IMR-90 (cell line): ENCODE measurements around the gene IL15RA. TPM values are rescaled to one million over a fixed set of nuclear protein-coding genes. Genes with fewer than 3 reads are reported as not detected.

Experiments used
- ATAC-seq: fragments of 200-7000 bp; cut with Tn5 transposase; 2 replicates; pipeline ENCODE4 v1.9.1; 2020; ENCODE audit warnings: low read depth, mild to moderate bottlenecking, moderate library complexity
- BruUV-seq: library from RNA; stranded (reverse); fragments of 400-500 nt; replicated peaks from 2 replicates; lab custom pipeline; 2021; lab: Mats Ljungman, UMichigan
- CTCF ChIA-PET: fragments of 300-600 bp; formaldehyde crosslinking; extraction: SDS; loops from one replicate; lab custom pipeline; 2021; ENCODE audit warnings: antibody characterized with exemption; lab: Yijun Ruan, JAX
- POLR2A ChIA-PET: fragments of 300-600 bp; sonication (Branson Sonifier 250); formaldehyde crosslinking; loops from one replicate; lab custom pipeline; 2022; ENCODE audit warnings: antibody characterized with exemption; ENCODE audit not compliant: unreplicated experiment; lab: Charles Lee
- DNase-seq: peaks from one replicate; pipeline ENCODE4 v3.0.0; 2013
- H2AFZ ChIP-seq: replicated peaks from 2 replicates; pipeline ENCODE3; 2013; ENCODE audit warnings: low read length, mild to moderate bottlenecking; ENCODE audit not compliant: poor library complexity
- H2AK5ac ChIP-seq: 2 replicates; pipeline ENCODE4 v1.6.1; 2013; ENCODE audit warnings: low read depth, low read length, inconsistent platforms
- H2AK9ac ChIP-seq: replicated peaks from 2 replicates; pipeline ENCODE3; 2013; ENCODE audit warnings: mild to moderate bottlenecking, low read depth, low read length, moderate library complexity; ENCODE audit not compliant: poor library complexity
- H2BK120ac ChIP-seq: 2 replicates; pipeline ENCODE4 v1.6.1; 2013; ENCODE audit warnings: low read depth, low read length, inconsistent platforms
- H2BK15ac ChIP-seq: 3 replicates; pipeline ENCODE4 v1.6.1; 2013; ENCODE audit warnings: low read depth, low read length, inconsistent platforms
- H2BK20ac ChIP-seq: 2 replicates; pipeline ENCODE4 v1.6.1; 2013; ENCODE audit warnings: low read depth, mild to moderate bottlenecking, inconsistent platforms, low read length, moderate library complexity
- H2BK5ac ChIP-seq: 2 replicates; pipeline ENCODE4 v1.6.1; 2013; ENCODE audit warnings: mild to moderate bottlenecking, low read depth, low read length, inconsistent platforms; ENCODE audit not compliant: poor library complexity, severe bottlenecking
- H3K14ac ChIP-seq: replicated peaks from 2 replicates; pipeline ENCODE4 v1.6.1; 2013; ENCODE audit warnings: low read depth, low read length, inconsistent platforms
- H3K18ac ChIP-seq: 2 replicates; pipeline ENCODE4 v1.6.1; 2013; ENCODE audit warnings: low read depth, low read length, control low read depth
- H3K23ac ChIP-seq: 2 replicates; pipeline ENCODE4 v1.6.1; 2013; ENCODE audit warnings: low read depth, low read length, inconsistent platforms
- H3K27ac ChIP-seq: 2 replicates; pipeline ENCODE4 v1.5.1; 2013; ENCODE audit warnings: mild to moderate bottlenecking, control low read depth, low read length; ENCODE audit not compliant: insufficient read depth
- H3K27me3 ChIP-seq: 2 replicates; pipeline ENCODE4 v1.6.1; 2013; ENCODE audit warnings: low read length; ENCODE audit not compliant: control insufficient read depth, insufficient read depth
- H3K36me3 ChIP-seq: 2 replicates; pipeline ENCODE4 v1.6.1; 2013; ENCODE audit warnings: low read length, mixed read lengths; ENCODE audit not compliant: control insufficient read depth, insufficient read depth
- H3K4ac ChIP-seq: 2 replicates; pipeline ENCODE4 v1.6.1; 2013; ENCODE audit warnings: low read depth, low read length, inconsistent platforms
- H3K4me1 ChIP-seq: 2 replicates; pipeline ENCODE4 v1.6.1; 2013; ENCODE audit warnings: low read length, mixed read lengths; ENCODE audit not compliant: control insufficient read depth, insufficient read depth
- H3K4me2 ChIP-seq: 2 replicates; pipeline ENCODE4 v1.6.1; 2013; ENCODE audit warnings: low read depth, mild to moderate bottlenecking, control low read depth, low read length, moderate library complexity
- H3K4me3 ChIP-seq: 2 replicates; pipeline ENCODE4 v1.5.1; 2013; ENCODE audit warnings: low read depth, mild to moderate bottlenecking, control low read depth, low read length, moderate library complexity; ENCODE audit not compliant: insufficient read depth
- H3K56ac ChIP-seq: 2 replicates; pipeline ENCODE4 v1.6.1; 2013; ENCODE audit warnings: low read length, inconsistent platforms; ENCODE audit not compliant: insufficient read depth; ENCODE audit errors: extremely low read depth
- H3K79me1 ChIP-seq, 2 experiments: 2 replicates each; pipeline ENCODE4 v1.6.1; 2013; ENCODE audit warnings: low read length in 2 of 2, inconsistent platforms in 1 of 2, low read depth in 1 of 2
- H3K9ac ChIP-seq: 2 replicates; pipeline ENCODE4 v1.6.1; 2013; ENCODE audit warnings: low read depth, low read length, control low read depth
- H3K9me1 ChIP-seq: 2 replicates; pipeline ENCODE4 v1.6.1; 2013; ENCODE audit warnings: low read length, inconsistent platforms; ENCODE audit not compliant: insufficient read depth
- H3K9me3 ChIP-seq: 2 replicates; pipeline ENCODE4 v1.6.1; 2013; ENCODE audit warnings: low read length; ENCODE audit not compliant: control insufficient read depth, insufficient read depth
- H4K20me1 ChIP-seq: 2 replicates; pipeline ENCODE4 v1.6.1; 2013; ENCODE audit warnings: low read length, inconsistent platforms; ENCODE audit not compliant: insufficient read depth
- H4K5ac ChIP-seq: 2 replicates; pipeline ENCODE4 v1.6.1; 2013; ENCODE audit warnings: mild to moderate bottlenecking, low read depth, low read length, control low read depth
- H4K8ac ChIP-seq, 2 experiments: 2 replicates each; pipeline ENCODE4 v1.6.1; 2013; ENCODE audit warnings: low read depth in 2 of 2, low read length in 2 of 2, control low read depth in 1 of 2, inconsistent platforms in 1 of 2
- H4K91ac ChIP-seq: 2 replicates; pipeline ENCODE4 v1.6.1; 2013; ENCODE audit warnings: low read depth, low read length, inconsistent platforms; ENCODE audit not compliant: insufficient read depth
- BHLHE40 ChIP-seq: fragments of 150-350 bp; IDR thresholded peaks from 2 replicates; pipeline ENCODE4 v1.6.1; 2016; ENCODE audit warnings: mild to moderate bottlenecking, low read depth, low read length
- CHD1 ChIP-seq: IDR thresholded peaks from 2 replicates; pipeline ENCODE4 v1.6.1; 2012; ENCODE audit warnings: low read depth, low read length, improper control_type of control experiment
- CTCF ChIP-seq: conservative IDR thresholded peaks from 2 replicates; pipeline ENCODE4 v1.5.1; 2012; ENCODE audit warnings: mild to moderate bottlenecking, low read depth, low read length, improper control_type of control experiment
- MAFK ChIP-seq: IDR thresholded peaks from 2 replicates; pipeline ENCODE4 v1.6.1; 2012; ENCODE audit warnings: low read depth, low read length, improper control_type of control experiment
- MAZ ChIP-seq: IDR thresholded peaks from 2 replicates; pipeline ENCODE4 v1.6.1; 2012; ENCODE audit warnings: low read depth, mild to moderate bottlenecking, low read length, improper control_type of control experiment, moderate library complexity, borderline replicate concordance
- MXI1 ChIP-seq: IDR thresholded peaks from 2 replicates; pipeline ENCODE4 v1.6.1; 2012; ENCODE audit warnings: low read depth, mild to moderate bottlenecking, low read length, moderate library complexity, borderline replicate concordance
- NFE2L2 ChIP-seq: fragments of 150-350 bp; IDR thresholded peaks from 2 replicates; pipeline ENCODE4 v1.6.1; 2016; ENCODE audit warnings: low read depth, mild to moderate bottlenecking, low read length
- RAD21 ChIP-seq: IDR thresholded peaks from 2 replicates; pipeline ENCODE4 v1.6.1; 2012; ENCODE audit warnings: low read length, improper control_type of control experiment
- RFX5 ChIP-seq: IDR thresholded peaks from 2 replicates; pipeline ENCODE4 v1.8.0; 2012; ENCODE audit warnings: low read depth, mild to moderate bottlenecking, low read length, moderate library complexity
- SMC3 ChIP-seq: fragments of 150-350 bp; IDR thresholded peaks from 2 replicates; pipeline ENCODE4 v1.6.1; 2016; ENCODE audit warnings: low read depth, mild to moderate bottlenecking, antibody characterized with exemption, low read length, moderate library complexity
- USF2 ChIP-seq: fragments of 150-350 bp; IDR thresholded peaks from 2 replicates; pipeline ENCODE4 v1.6.1; 2017; ENCODE audit warnings: mild to moderate bottlenecking, antibody characterized with exemption, low read length, low read depth
- WGBS, 2 experiments: methylation state at CpG; one replicate each; pipeline versions ENCODE4 v1.1.5 to v1.1.7; 2013; ENCODE audit warnings: missing lambda C conversion rate in 2 of 2; ENCODE audit not compliant: insufficient read length in 1 of 2; ENCODE audit errors: extremely low coverage in 2 of 2; 5-methylcytosine and 5-hydroxymethylcytosine counted together
- dilution Hi-C: fragments of 300-500 bp; cut with HindIII; formaldehyde crosslinking; loops from one replicate; pipeline ENCODE4 v1.14.3; 2018; ENCODE audit warnings: low sequenced_read_pairs; ENCODE audit not compliant: unreplicated experiment
- in situ Hi-C: fragments of 300-500 bp; cut with MboI; formaldehyde crosslinking; loops from 3 replicates; pipeline ENCODE4 v1.14.3; 2019; ENCODE audit warnings: low sequenced_read_pairs, inconsistent platforms, mixed read lengths
- intact Hi-C: fragments of 100-400 bp; cut with micrococcal nuclease; formaldehyde crosslinking; loops from 2 replicates; pipeline ENCODE4 v1.10.0; 2022
- polyA plus RNA-seq, 3 experiments: library from polyadenylated mRNA; depleted of rRNA; stranded (reverse); fragments of >200 nt; gene quantifications; 2 replicates each; pipeline ENCODE4 v1.2.3, GENCODE V29; 2012; ENCODE audit warnings: low replicate concordance in 1 of 3
- total RNA-seq: library from RNA; depleted of rRNA; stranded (reverse); fragments of >200 nt; gene quantifications from 2 replicates; pipeline ENCODE4 v1.2.3, GENCODE V29; 2012

The IL15RA gene
- total and polyA plus RNA-seq, 2 of the 4 experiments (the other 2 are of a cell fraction) = 2.0 to 7.6 TPM

DNA sequence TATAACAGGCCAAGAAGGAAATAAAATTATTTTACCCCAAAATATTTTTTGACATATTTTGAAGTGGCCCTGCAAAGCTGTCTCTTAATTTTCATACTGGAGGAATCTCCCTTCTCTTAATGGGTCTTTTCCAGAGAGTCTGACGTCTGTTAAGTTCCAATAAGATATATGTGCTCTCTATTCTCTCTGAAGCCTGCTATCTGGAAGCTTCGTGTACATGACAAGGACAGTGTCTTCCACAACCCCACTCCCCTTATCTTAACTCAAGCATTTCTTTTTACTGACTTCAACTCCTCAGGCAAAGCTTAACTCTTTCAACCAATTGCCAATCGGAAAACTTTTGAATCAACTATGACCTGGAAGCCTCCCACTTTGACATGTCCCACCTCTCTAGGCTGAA is 29.2 kb upstream of the IL15RA start:
- no peaks in the 10 kb centered on the region for H4K20me1 ChIP-seq
- H3K9ac ChIP-seq = no peak overlapping the region
- no peak overlapping the region for H3K4me2 ChIP-seq
- no peak overlapping the region for H3K27ac ChIP-seq
- WGBS, 2 experiments = 64% methylated on average over 2 of the region's 3 CpGs; no CpG with 5 or more reads in 1 of the 2 experiments
- H2BK15ac ChIP-seq = no peak overlapping the region
- H3K14ac ChIP-seq = no peak overlapping the region
- H2BK120ac ChIP-seq = no peak overlapping the region
- BruUV-seq = no TSS peak
- H3K9me3 ChIP-seq = peaks cover 3% of the 10 kb centered on the region
- H3K56ac ChIP-seq = no peak overlapping the region
- H2AK9ac ChIP-seq = no peak overlapping the region
- no peak for TF ChIP-seq RAD21
- no peak for TF ChIP-seq CTCF
- TF ChIP-seq NFE2L2 = no peak
- no peak for TF ChIP-seq RFX5
- no peak for TF ChIP-seq MXI1
- no peak for TF ChIP-seq SMC3
- TF ChIP-seq BHLHE40 = no peak
- TF ChIP-seq CHD1 = no peak
- no peak for TF ChIP-seq MAFK
- no peak for TF ChIP-seq MAZ
- no peak for TF ChIP-seq USF2
- no peak overlapping the region for H2AFZ ChIP-seq
- H3K23ac ChIP-seq = no peak overlapping the region
- ATAC-seq = no peak
- H2AK5ac ChIP-seq = no peak overlapping the region
- no peak overlapping the region for H4K5ac ChIP-seq
- H3K27me3 ChIP-seq = peaks cover 10% of the 10 kb centered on the region
- CTCF ChIA-PET = no interaction called here
- H3K79me1 ChIP-seq = no peaks in the 10 kb centered on the region
- dilution Hi-C loops (no loop called here), intact Hi-C loops (no loop called here), in situ Hi-C loops (no loop called here)
- no peak for DNase-seq
- no peak overlapping the region for H4K8ac ChIP-seq
- no peak overlapping the region for H3K18ac ChIP-seq
- no peaks in the 10 kb centered on the region for H3K9me1 ChIP-seq
- no peaks in the 10 kb centered on the region for H3K36me3 ChIP-seq
- H3K4me1 ChIP-seq = peaks cover 6% of the 10 kb centered on the region
- H3K4ac ChIP-seq = no peak overlapping the region
- no peak overlapping the region for H2BK5ac ChIP-seq
- POLR2A ChIA-PET = no interaction called here
- no peak overlapping the region for H2BK20ac ChIP-seq
- H4K91ac ChIP-seq = no peak overlapping the region
- H3K4me3 ChIP-seq = no peak overlapping the region
